ENCODE results near the gene TMBIM4.

DNA sequence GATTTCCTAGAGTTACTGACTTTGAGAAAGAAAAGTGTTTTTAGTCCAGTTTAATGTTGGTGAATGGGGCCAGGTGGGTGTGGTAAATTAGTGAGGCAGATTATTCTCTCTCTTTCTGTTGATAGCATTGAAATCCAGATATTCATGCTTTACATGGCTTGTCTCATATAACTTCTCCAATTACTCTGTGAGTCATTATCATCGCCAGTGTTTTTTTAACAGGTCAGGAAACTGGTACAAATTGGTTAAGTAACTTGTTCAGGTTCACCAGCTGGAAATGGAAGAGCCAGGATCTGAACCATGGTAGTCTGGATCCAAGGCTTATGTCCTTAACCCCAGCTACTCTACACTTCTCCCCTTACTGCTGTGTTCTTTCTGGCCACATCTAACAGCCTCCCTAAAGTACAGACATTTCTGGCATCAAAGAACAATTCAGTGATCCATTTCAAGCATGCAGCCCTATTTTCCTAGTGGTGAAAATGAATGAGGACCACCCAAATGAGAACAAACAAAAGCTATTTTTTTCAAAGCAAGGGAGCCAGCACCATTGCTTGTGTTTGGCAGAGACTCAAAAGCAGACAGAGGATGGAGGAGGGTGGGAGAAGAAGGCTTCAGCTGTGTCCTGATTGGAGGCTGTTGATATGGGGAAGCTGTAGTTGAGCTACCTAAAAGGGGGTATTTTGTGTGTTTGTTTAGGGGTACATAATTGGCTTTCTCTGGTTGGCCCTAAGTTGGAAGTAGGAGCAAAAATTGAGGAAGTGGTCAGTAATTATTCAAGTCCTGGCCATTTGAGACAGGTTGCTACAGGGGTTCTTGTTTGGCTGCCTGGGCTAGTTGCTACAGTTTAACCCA lies 20.9 kb upstream of the TMBIM4 start:
- TF ChIP-seq, protein P1, sequence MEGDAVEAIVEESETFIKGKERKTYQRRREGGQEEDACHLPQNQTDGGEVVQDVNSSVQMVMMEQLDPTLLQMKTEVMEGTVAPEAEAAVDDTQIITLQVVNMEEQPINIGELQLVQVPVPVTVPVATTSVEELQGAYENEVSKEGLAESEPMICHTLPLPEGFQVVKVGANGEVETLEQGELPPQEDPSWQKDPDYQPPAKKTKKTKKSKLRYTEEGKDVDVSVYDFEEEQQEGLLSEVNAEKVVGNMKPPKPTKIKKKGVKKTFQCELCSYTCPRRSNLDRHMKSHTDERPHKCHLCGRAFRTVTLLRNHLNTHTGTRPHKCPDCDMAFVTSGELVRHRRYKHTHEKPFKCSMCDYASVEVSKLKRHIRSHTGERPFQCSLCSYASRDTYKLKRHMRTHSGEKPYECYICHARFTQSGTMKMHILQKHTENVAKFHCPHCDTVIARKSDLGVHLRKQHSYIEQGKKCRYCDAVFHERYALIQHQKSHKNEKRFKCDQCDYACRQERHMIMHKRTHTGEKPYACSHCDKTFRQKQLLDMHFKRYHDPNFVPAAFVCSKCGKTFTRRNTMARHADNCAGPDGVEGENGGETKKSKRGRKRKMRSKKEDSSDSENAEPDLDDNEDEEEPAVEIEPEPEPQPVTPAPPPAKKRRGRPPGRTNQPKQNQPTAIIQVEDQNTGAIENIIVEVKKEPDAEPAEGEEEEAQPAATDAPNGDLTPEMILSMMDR (IDR thresholded peaks at IDR 0.05): peak in 1 of 6 experiments; percentile 2
- TF ChIP-seq POLR2A (IDR thresholded peaks at IDR 0.05): no peak

Measured in esophagus squamous epithelium (tissue), 4 donors.